Stomach (tissue), 4 donors: ENCODE results near the gene NFKBIA.

Source experiments
- POLR2A ChIP-seq, 4 donors: fragments of 450-650 bp; IDR thresholded peaks; one replicate each; pipeline ENCODE4 v1.6.1; 2016; ENCODE audit warnings: antibody characterized with exemption in 4 of 4, control low read depth in 2 of 4, mild to moderate bottlenecking in 1 of 4, moderate library complexity in 1 of 4
- TF ChIP-seq, protein P1 (sequence below), 7 experiments: fragments of 450-650 bp in 4 of 7; fragments of 200-600 bp in 3 of 7; sonication (generic) in 3 of 7; IDR thresholded peaks; one replicate each; pipeline ENCODE4 v1.5.1; 2016 to 2019; ENCODE audit warnings: antibody characterized with exemption in 7 of 7, control low read depth in 2 of 7, mild to moderate bottlenecking in 1 of 7

GRCh38 chr14:35419429-35419841 is 14.9 kb upstream of the NFKBIA start:
- no peak for TF ChIP-seq POLR2A (IDR thresholded peaks at IDR 0.05)
- TF ChIP-seq, protein P1, sequence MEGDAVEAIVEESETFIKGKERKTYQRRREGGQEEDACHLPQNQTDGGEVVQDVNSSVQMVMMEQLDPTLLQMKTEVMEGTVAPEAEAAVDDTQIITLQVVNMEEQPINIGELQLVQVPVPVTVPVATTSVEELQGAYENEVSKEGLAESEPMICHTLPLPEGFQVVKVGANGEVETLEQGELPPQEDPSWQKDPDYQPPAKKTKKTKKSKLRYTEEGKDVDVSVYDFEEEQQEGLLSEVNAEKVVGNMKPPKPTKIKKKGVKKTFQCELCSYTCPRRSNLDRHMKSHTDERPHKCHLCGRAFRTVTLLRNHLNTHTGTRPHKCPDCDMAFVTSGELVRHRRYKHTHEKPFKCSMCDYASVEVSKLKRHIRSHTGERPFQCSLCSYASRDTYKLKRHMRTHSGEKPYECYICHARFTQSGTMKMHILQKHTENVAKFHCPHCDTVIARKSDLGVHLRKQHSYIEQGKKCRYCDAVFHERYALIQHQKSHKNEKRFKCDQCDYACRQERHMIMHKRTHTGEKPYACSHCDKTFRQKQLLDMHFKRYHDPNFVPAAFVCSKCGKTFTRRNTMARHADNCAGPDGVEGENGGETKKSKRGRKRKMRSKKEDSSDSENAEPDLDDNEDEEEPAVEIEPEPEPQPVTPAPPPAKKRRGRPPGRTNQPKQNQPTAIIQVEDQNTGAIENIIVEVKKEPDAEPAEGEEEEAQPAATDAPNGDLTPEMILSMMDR (IDR thresholded peaks at IDR 0.05): no peak
